Activated CD8-positive, alpha-beta T cell treated with anti-CD3 and anti-CD28 coated beads for 36 hours (primary cell): Measurements from ENCODE around the gene BRAT1. TPM values are rescaled to one million over a fixed set of nuclear protein-coding genes. Genes with fewer than 3 reads are reported as not detected.

ENCODE experiments used
- ATAC-seq: fragments of 200-7000 bp; cut with Tn5 transposase; one replicate; pipeline ENCODE4 v1.10.0; 2021; ENCODE audit warnings: mild to moderate bottlenecking, moderate library complexity
- CTCF ChIA-PET: fragments of 350-600 bp; sonication (Branson Sonifier 250); formaldehyde crosslinking; loops from one replicate; lab custom pipeline; 2021; ENCODE audit warnings: antibody characterized with exemption; lab: Charles Lee
- POLR2A ChIA-PET: fragments of 350-600 bp; sonication (Branson Sonifier 250); formaldehyde crosslinking; loops from one replicate; lab custom pipeline; 2021; ENCODE audit warnings: antibody characterized with exemption; lab: Charles Lee
- DNase-seq: peaks from one replicate; pipeline ENCODE4 v3.0.0-alpha.2; 2020
- H3K27ac Mint-ChIP-seq: one replicate; pipeline ENCODE4 v1.8.0; 2021; ENCODE audit warnings: mild to moderate bottlenecking, mixed read lengths
- H3K27me3 Mint-ChIP-seq: one replicate; pipeline ENCODE4 v1.8.0; 2021; ENCODE audit warnings: mixed read lengths
- H3K36me3 Mint-ChIP-seq: one replicate; pipeline ENCODE4 v1.8.0; 2021; ENCODE audit warnings: low read depth, mixed read lengths
- H3K4me1 Mint-ChIP-seq: one replicate; pipeline ENCODE4 v1.8.0; 2021; ENCODE audit warnings: low read depth, mixed read lengths
- H3K4me3 Mint-ChIP-seq: one replicate; pipeline ENCODE4 v1.8.0; 2021; ENCODE audit warnings: mild to moderate bottlenecking, moderate library complexity, mixed read lengths
- H3K9me3 Mint-ChIP-seq: one replicate; pipeline ENCODE4 v1.8.0; 2021; ENCODE audit warnings: mixed read lengths
- intact Hi-C: fragments of 100-400 bp; cut with micrococcal nuclease; formaldehyde crosslinking; loops from one replicate; pipeline ENCODE4 v1.10.0; 2022
- total RNA-seq, 2 experiments: library from RNA; stranded (reverse); gene quantifications; one replicate each; pipeline ENCODE4 v1.2.3, GENCODE V29; 2021
- TF ChIP-seq, protein P1 (sequence below): fragments of 200-600 bp; IDR thresholded peaks from one replicate; pipeline ENCODE4 v1.8.0; 2022; ENCODE audit warnings: antibody characterized with exemption, mild to moderate bottlenecking

BRAT1 gene
- total RNA-seq, 2 experiments from 2014 or later, result 30.9 to 32.6 TPM

DNA sequence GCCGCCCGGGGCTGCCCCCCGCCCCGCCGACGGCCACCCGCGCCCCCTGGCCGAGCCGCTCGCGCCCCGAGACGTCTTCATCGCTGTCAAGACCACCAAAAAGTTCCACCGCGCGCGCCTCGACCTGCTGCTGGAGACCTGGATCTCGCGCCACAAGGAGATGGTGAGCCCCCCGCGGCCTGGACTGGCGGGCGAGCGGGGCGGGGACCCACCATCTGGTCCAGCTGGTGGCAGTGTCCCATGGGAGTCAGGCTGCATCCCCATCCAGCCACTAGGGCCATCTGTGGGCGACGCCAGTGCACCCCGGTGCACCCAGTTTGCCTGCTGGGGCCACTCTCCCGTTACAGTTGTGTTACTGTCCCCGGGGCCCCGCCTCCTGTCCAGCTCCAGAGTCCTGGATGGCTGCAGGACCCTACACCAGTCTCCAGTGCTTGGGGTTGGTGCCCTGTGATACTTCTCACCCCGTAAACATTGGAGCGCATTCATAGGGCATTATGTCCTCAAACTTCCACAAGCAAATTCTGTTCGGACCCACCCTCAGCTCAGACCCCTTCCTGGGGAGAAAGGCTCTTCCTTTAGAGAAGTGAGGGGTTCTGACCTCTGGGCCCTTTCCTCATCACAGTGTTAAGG is 35.1 kb downstream of the BRAT1 start:
- no peak for ATAC-seq
- POLR2A ChIA-PET, result interaction anchor here (1.0 to 6.0 kb wide), 4 partner anchors 10 to 39 kb away, joined by 3 to 60 read pairs (median 5); partner anchors contain the start of gene IQCE
- CTCF ChIA-PET, result interaction anchor here (0.9 kb wide), 1 partner anchor 51 kb away, joined by 3 read pairs; no protein-coding TSS in a partner anchor

DNA sequence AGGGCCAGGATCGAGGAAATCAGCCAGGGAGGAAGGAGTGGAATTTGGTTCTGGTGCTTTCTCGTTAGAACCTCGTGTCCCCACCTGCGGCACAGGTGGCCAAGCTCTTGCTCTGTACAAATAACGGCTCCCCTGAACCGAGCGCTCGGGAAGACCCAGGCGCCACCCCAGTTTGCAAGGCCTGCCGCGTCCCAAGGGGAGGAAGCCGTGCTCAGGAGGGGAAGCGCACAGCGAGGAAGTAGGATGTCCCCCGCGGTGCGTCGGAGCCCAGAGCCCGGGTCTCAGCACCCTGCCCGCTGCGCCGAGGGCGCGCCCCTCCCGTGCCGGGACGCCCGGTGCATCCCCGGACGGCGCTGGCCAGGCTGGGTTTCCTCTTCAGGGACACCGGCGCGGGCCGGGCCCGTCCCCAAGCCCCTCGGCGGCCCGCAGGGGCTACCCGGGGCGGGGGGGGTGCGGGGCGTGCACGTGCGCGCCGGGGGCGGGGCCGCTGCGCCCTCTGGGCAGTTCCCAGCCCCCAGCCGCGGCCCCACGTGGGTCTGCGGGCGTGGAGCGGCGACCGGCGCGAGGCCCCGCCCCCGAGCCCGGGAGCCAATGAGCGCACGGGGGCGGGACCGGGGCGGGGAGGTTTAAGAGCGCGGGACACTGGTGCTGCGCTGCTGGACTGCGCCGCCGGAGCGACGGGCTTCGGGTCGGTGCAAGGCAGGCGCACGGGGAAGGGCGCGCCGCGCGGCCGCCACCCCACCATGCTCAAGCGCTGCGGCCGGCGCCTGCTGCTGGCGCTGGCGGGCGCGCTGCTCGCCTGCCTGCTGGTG is 36.0 kb downstream of the BRAT1 start, which contains the start of gene LFNG:
TSS of gene LFNG (plus strand) at position 656 of the 812 bp plus-strand sequence. CDS start at position 744, 88 bp downstream.
- peaks cover 17% of the 10 kb centered on the region for H3K36me3 Mint-ChIP-seq
- intact Hi-C loops, result no loop called here
- ATAC-seq (peak; percentile 70), DNase-seq (peak; percentile 88)
- peak within 1 kb of the TSS; percentile 87 for H3K27ac Mint-ChIP-seq
- H3K4me1 Mint-ChIP-seq, result peaks cover 28% of the 10 kb centered on the region
- H3K4me3 Mint-ChIP-seq, result peak within 1 kb of the TSS; percentile 97
- POLR2A ChIA-PET, result interaction anchor here (0.8 to 6.0 kb wide), 5 partner anchors 9 to 107 kb away, joined by 3 to 60 read pairs (median 6); no protein-coding TSS in a partner anchor
- H3K9me3 Mint-ChIP-seq, result no peaks in the 10 kb centered on the region
- no peaks in the 10 kb centered on the region for H3K27me3 Mint-ChIP-seq
- CTCF ChIA-PET, result no interaction called here
- TF ChIP-seq, protein P1, sequence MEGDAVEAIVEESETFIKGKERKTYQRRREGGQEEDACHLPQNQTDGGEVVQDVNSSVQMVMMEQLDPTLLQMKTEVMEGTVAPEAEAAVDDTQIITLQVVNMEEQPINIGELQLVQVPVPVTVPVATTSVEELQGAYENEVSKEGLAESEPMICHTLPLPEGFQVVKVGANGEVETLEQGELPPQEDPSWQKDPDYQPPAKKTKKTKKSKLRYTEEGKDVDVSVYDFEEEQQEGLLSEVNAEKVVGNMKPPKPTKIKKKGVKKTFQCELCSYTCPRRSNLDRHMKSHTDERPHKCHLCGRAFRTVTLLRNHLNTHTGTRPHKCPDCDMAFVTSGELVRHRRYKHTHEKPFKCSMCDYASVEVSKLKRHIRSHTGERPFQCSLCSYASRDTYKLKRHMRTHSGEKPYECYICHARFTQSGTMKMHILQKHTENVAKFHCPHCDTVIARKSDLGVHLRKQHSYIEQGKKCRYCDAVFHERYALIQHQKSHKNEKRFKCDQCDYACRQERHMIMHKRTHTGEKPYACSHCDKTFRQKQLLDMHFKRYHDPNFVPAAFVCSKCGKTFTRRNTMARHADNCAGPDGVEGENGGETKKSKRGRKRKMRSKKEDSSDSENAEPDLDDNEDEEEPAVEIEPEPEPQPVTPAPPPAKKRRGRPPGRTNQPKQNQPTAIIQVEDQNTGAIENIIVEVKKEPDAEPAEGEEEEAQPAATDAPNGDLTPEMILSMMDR, result no peak

More for the DNA sequence above, 35.1 kb downstream of the BRAT1 start:
- TF ChIP-seq, protein P1, result no peak
- Mint-ChIP-seq H3K36me3 (peaks cover 17% of the 10 kb centered on the region), H3K9me3 (no peaks in the 10 kb centered on the region), H3K4me1 (peaks cover 28% of the 10 kb centered on the region), H3K4me3 (peak overlapping the region; percentile 97), H3K27ac (peak overlapping the region; percentile 87), H3K27me3 (no peaks in the 10 kb centered on the region)
- DNase-seq, result peak; percentile 56
- intact Hi-C loops, result loop anchor here (5.0 to 10.0 kb wide), 3 partner anchors 43 to 115 kb away; partner anchors contain the start of genes CHST12 and GRIFIN

- intact Hi-C loops, result no loop called here
- Mint-ChIP-seq H3K36me3 (peaks cover 17% of the 10 kb centered on the region), H3K27ac (peak overlapping the region; percentile 68), H3K4me3 (peak overlapping the region; percentile 65), H3K9me3 (no peaks in the 10 kb centered on the region), H3K27me3 (no peaks in the 10 kb centered on the region), H3K4me1 (peaks cover 28% of the 10 kb centered on the region)
- POLR2A ChIA-PET, result interaction anchor here (0.8 to 2.1 kb wide), 3 partner anchors 11 to 106 kb away, joined by 3 to 7 read pairs (median 4); no protein-coding TSS in a partner anchor
- ATAC-seq, result no peak
- DNase-seq, result no peak
- TF ChIP-seq, protein P1, result no peak
- CTCF ChIA-PET, result no interaction called here
These were observed 36.6 kb downstream of the BRAT1 start for GRCh38 chr7:2518737-2519118.

DNA sequence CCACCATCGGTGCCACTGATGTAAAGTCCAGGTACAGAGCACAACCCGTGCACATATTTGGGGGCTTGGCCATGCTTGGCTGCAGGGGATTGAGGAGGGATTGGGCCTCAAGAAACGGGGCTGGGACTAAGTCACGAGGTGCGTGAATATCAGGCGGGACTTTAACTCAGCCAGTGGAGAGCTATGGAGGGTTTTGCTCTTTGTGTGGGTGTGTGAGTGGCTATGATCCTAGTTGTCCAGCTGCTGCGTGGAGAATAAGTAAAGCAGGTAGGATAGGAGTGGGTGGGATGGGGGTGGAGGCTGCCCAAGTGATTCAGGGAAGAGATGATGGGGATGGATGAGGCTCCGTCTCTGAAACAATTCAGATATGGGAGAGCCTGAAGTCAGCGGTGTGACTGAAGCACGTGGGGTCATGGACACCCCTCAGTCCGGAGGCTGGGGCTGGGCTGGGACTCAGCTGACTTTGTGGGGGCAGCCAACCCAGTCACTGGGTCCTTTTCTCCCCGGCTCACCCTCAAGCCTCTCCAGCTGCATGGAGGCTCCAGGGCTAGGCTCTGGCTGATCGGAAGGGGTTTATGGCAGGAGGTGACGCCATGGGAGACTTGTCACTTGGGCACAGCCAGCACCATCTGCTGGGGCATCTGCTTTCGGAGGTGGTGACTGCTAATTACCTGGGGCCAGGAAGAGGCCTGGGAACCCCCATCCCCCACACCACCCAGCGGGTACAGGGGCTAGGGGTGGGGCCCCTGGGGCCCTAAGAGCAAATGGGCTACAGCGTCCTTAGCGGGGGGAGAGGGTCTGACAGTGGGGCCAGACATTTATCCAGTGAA is 37.4 kb downstream of the BRAT1 start:
- no peaks in the 10 kb centered on the region for H3K9me3 Mint-ChIP-seq
- TF ChIP-seq, protein P1, result no peak
- ChIA-PET POLR2A (interaction anchor here (1.0 to 2.1 kb wide), 3 partner anchors 9 to 35 kb away, joined by 3 to 7 read pairs (median 7); no protein-coding TSS in a partner anchor), CTCF (interaction anchor here (1.0 to 1.2 kb wide), 2 partner anchors 9 to 105 kb away, joined by 3 to 4 read pairs; no protein-coding TSS in a partner anchor)
- H3K27me3 Mint-ChIP-seq, result no peaks in the 10 kb centered on the region
- peak; percentile 30 for DNase-seq
- no peak for ATAC-seq
- H3K36me3 Mint-ChIP-seq, result peaks cover 13% of the 10 kb centered on the region
- H3K4me1 Mint-ChIP-seq, result peaks cover 30% of the 10 kb centered on the region
- intact Hi-C loops, result no loop called here
- no peak overlapping the region for H3K27ac Mint-ChIP-seq
- H3K4me3 Mint-ChIP-seq, result peak overlapping the region; percentile 57
